HL-60 (cell line): Measurements from ENCODE around the gene SLC39A9.

Experiments
- CTCF ChIP-seq: IDR thresholded peaks from one replicate; pipeline ENCODE4 v1.5.1; 2011; ENCODE audit warnings: low read length, control low read depth, inconsistent platforms; ENCODE audit not compliant: insufficient read depth
- GABPA ChIP-seq: IDR thresholded peaks from 2 replicates; pipeline ENCODE4 v1.6.1; 2012; ENCODE audit warnings: low read depth
- POLR2AphosphoS5 ChIP-seq: IDR thresholded peaks from 2 replicates; pipeline ENCODE4 v1.6.1; 2012; ENCODE audit warnings: low read depth
- REST ChIP-seq: IDR thresholded peaks from 2 replicates; pipeline ENCODE4 v1.6.1; 2012; ENCODE audit warnings: low read depth; ENCODE audit not compliant: insufficient replicate concordance
- SPI1 ChIP-seq: IDR thresholded peaks from 2 replicates; pipeline ENCODE4 v1.6.1; 2012; ENCODE audit warnings: low read depth, mild to moderate bottlenecking, borderline replicate concordance

- TF ChIP-seq CTCF, result no peak
- no peak for TF ChIP-seq REST
- no peak for TF ChIP-seq POLR2AphosphoS5
- no peak for TF ChIP-seq GABPA
- TF ChIP-seq SPI1, result no peak
These were observed 60.6 kb downstream of the SLC39A9 start for GRCh38 chr14:69459122-69459521.
